Bronchial epithelial cell (primary cell): ENCODE results near the gene POLH. TPM values are rescaled to one million over a fixed set of nuclear protein-coding genes. Genes with fewer than 3 reads are reported as not detected.
"Not testable (repeated sequence)": the region's sequence is repeated elsewhere in the genome, so short reads cannot be mapped to it uniquely, and the experiment has no call there.

Experiments
- DNase-seq: peaks from one replicate; pipeline ENCODE4 v3.0.0-alpha.2; 2010; ENCODE audit warnings: low read depth
- FAIRE-seq: peaks from 2 replicates; lab custom pipeline; 2011; peaks lifted over from hg19 to GRCh38; lab: Jason Lieb, UNC
- H3K27me3 ChIP-seq: 2 replicates; pipeline ENCODE4 v1.5.1; 2011; ENCODE audit warnings: low read length; ENCODE audit not compliant: control insufficient read depth, insufficient read depth
- H3K36me3 ChIP-seq: 2 replicates; pipeline ENCODE4 v1.5.1; 2011; ENCODE audit warnings: low read length; ENCODE audit not compliant: control insufficient read depth, insufficient read depth
- H3K4me3 ChIP-seq: 2 replicates; pipeline ENCODE4 v1.5.1; 2011; ENCODE audit warnings: mild to moderate bottlenecking, low read depth, low read length, control low read depth
- total RNA-seq: library from RNA; depleted of rRNA; stranded (reverse); fragments of >200 nt; gene quantifications from 2 replicates; pipeline ENCODE4 v1.2.1, GENCODE V29; 2014
- TF ChIP-seq, protein P1 (sequence below): IDR thresholded peaks from 2 replicates; pipeline ENCODE4 v1.5.1; 2011; ENCODE audit warnings: mild to moderate bottlenecking, moderate library complexity, low read length, control low read depth, inconsistent platforms; ENCODE audit not compliant: insufficient read depth, severe bottlenecking

POLH gene
- total RNA-seq, result 17.4 and 24.3 TPM in 2 replicates

DNA sequence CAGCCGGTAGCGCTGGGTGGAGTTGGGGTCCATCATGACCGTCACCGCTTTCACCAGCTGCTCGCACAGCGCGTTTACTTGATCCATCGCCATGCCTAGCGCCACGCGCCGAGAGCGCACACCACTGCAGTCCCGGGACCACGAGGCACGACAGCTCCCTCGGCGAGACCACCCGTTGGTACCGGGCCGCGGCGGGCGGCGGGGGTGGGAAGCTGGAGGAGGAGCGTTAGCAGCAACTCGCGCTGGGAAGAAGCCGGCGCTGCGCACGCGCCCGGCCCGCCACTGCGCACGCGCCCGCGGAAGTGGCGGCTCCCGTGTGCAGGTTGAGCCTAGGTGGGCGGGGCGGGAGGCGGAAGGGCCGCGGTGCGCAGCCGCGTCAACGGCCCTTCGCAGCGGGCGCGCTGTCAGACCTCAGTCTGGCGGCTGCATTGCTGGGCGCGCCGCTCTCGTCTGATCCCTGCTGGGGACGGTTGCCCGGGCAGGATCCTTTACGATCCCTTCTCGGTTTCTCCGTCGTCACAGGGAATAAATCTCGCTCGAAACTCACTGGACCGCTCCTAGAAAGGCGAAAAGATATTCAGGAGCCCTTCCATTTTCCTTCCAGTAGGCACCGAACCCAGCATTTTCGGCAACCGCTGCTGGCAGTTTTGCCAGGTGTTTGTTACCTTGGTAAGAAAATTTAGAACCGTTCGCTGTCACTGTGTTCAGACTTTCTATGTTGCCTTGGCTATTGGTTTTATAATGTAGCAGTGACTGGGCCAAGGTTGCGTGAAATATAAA is at the start of gene POLH, which contains the start of gene XPO5:
Gene POLH (plus strand): TSS at position 414 of the 780 bp plus-strand sequence. CDS start 6,135 bp downstream, outside the sequence.
Gene XPO5 (minus strand): TSS at position 267 of the 780 bp plus-strand sequence. CDS start 174 bp downstream, at position 93.
- H3K27me3 ChIP-seq, result no peaks in the 10 kb centered on the region
- FAIRE-seq (no peak), DNase-seq (peak; percentile 85)
- peak within 1 kb of the TSS; percentile 96 for H3K4me3 ChIP-seq
- TF ChIP-seq, protein P1, sequence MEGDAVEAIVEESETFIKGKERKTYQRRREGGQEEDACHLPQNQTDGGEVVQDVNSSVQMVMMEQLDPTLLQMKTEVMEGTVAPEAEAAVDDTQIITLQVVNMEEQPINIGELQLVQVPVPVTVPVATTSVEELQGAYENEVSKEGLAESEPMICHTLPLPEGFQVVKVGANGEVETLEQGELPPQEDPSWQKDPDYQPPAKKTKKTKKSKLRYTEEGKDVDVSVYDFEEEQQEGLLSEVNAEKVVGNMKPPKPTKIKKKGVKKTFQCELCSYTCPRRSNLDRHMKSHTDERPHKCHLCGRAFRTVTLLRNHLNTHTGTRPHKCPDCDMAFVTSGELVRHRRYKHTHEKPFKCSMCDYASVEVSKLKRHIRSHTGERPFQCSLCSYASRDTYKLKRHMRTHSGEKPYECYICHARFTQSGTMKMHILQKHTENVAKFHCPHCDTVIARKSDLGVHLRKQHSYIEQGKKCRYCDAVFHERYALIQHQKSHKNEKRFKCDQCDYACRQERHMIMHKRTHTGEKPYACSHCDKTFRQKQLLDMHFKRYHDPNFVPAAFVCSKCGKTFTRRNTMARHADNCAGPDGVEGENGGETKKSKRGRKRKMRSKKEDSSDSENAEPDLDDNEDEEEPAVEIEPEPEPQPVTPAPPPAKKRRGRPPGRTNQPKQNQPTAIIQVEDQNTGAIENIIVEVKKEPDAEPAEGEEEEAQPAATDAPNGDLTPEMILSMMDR, result peak; percentile 40
- H3K36me3 ChIP-seq, result peaks cover 3% of the 10 kb centered on the region

DNA sequence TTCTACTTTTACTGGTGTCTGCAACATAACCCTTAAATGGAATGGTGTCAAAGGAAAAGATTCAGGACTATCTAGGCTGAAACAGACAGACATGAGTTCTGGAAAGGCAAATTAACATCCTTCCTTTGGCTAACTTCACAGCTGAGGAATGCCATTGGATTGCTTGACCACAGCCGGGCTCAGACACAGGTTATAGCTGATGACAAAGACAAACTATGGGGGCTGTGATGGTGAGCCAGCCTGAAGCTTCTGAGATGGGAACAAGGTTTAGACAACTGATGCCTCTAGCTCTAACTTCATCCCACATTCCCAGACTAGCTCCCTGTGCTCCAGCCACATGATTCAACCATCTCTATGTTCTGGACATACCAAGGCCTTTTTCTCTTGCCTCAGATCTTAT is 43.8 kb upstream of the POLH start:
- Histone ChIP-seq H3K36me3 (peaks cover 22% of the 10 kb centered on the region), H3K4me3 (no peak overlapping the region), H3K27me3 (no peaks in the 10 kb centered on the region)
- FAIRE-seq (no peak), DNase-seq (no peak)
- TF ChIP-seq, protein P1, result no peak

DNA sequence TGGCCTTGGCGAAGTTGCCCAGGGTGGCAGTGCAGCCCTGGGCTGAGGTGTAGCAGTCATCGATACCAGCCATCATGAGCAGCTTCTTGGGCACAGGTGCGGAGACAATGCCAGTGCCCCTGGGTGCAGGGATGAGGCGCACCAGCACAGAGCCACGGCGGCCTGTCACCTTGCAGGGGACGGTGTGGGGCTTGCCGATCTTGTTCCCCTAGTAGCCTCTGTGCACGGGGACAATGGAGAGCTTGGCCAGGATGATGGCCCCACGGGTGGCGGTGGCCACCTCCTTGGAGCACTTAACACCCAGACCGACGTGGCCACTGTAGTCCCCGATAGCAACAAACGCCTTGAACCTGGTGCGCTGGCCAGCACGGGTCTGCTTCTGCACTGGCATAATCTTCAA is 37.0 kb upstream of the POLH start:
- not testable (repeated sequence) for DNase-seq, H3K4me3 ChIP-seq, H3K36me3 ChIP-seq, FAIRE-seq, H3K27me3 ChIP-seq

DNA sequence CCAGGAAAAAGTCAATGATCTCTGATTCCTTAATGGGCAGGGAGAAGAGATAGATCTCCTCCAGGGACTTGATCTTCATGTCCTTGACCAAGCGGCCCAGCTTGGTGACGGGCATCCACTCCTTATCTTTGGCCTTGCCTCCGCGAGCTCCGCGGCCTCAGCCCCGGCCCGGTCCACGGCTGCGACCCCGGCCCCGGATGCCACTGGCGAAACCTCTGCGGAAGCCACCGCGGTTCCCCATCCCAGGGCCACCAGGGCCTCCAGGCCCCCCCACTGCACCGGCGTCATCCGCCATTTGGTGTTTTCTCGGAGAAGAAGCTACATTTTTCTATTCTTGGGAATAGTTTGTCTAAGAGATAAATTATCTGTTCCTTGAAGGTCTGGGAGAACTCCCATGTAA is 36.6 kb upstream of the POLH start:
- not testable (repeated sequence) for H3K36me3 ChIP-seq, DNase-seq, H3K4me3 ChIP-seq, FAIRE-seq, H3K27me3 ChIP-seq

DNA sequence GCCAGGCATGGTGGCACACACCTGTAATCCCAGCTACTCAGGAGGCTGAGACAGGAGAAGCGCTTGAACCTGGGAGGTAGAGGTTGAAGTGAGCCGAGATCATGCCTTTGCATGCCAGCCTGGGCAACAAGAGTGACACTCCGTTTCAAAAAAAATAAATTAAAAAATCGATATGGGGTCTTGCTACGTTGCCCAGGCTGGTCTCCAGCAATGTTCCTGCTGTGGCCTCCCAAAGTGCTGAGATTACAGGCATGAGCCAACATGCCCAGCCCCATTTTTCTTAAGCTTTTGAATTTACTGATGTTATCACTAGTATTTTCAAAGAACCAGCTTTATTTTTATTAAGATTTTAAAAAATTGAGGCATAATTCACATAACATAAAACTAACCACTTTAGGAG is 35.5 kb upstream of the POLH start:
- Histone ChIP-seq H3K36me3 (peaks cover 9% of the 10 kb centered on the region), H3K4me3 (no peak overlapping the region), H3K27me3 (no peaks in the 10 kb centered on the region)
- DNase-seq, result no peak
- no peak for FAIRE-seq
- TF ChIP-seq, protein P1, result no peak

DNA sequence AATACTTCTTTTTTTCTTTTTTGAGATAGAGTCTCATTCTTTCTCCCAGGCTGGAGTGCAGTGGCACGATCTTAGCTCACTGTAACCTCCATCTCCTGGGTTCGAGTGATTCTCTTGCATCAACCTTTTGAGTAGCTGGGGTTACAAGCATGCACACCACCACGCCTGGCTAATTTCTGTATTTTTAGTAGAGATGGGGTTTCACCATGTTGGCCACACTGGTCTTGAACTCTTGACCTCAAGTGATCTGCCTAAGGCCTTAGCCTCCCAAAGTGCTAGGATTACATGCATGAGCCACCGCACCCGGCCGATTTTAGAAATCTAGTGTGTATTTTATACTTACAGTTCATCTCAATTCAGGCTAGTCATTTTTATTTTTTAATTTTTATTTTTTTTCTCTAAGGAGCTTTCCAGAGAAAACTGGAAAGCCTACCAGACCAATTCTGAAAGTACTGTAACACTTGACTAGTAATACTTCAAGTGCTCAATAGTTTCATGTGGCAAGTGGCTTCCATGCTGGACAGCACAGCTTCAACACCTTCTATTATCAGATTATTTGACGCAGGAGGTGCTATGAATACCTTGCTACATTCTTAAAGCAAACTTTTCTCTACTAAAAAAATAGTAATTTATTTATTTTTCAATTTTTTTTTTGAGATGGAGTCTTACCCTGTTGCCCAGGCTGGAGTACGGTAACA is 34.1 kb upstream of the POLH start:
- TF ChIP-seq, protein P1, result no peak
- no peaks in the 10 kb centered on the region for H3K27me3 ChIP-seq
- FAIRE-seq, result no peak
- peaks cover 9% of the 10 kb centered on the region for H3K36me3 ChIP-seq
- no peak for DNase-seq
- H3K4me3 ChIP-seq, result no peak overlapping the region
